ENCODE measurements around the gene KDM5B.

DNA sequence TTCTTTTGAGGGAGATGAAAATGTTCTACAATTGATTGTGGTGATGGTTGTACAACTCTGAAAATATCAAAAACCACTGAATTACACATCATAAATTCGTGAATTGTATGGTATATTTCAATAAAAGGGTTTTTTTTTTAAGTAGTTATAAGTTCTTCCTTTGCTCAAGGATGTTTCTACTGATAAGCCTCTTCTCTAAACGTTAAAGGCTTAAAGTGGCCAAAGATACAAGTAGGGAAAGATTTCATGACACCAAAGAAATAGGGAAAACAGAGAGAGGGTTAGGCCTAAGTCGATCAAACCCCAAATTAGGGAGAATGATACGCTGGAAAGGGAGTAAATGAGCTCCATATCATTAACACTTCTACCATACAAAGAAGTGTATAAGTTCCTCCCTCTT is 4.1 kb downstream of the KDM5B start:
- TF ChIP-seq ARNTL (CRISPR knock-in tag; IDR thresholded peaks at IDR 0.05; ENCODE audit: borderline replicate concordance, low read depth) (no peak), BACH2 (CRISPR knock-in tag; IDR thresholded peaks at IDR 0.05; ENCODE audit: borderline replicate concordance) (no peak), TOX (CRISPR knock-in tag; IDR thresholded peaks at IDR 0.05; ENCODE audit: borderline replicate concordance) (no peak), ZNF8 (CRISPR knock-in tag; IDR thresholded peaks at IDR 0.05) (no peak), TCF4 (CRISPR knock-in tag; IDR thresholded peaks at IDR 0.05; ENCODE audit: borderline replicate concordance) (no peak), GLIS3 (CRISPR knock-in tag; IDR thresholded peaks at IDR 0.05) (no peak), ZC3H10 (CRISPR knock-in tag; IDR thresholded peaks at IDR 0.05) (no peak), ZFP3 (CRISPR knock-in tag; IDR thresholded peaks at IDR 0.05) (no peak), RARB (CRISPR knock-in tag; IDR thresholded peaks at IDR 0.05) (no peak)
- TF ChIP-seq, protein P1, sequence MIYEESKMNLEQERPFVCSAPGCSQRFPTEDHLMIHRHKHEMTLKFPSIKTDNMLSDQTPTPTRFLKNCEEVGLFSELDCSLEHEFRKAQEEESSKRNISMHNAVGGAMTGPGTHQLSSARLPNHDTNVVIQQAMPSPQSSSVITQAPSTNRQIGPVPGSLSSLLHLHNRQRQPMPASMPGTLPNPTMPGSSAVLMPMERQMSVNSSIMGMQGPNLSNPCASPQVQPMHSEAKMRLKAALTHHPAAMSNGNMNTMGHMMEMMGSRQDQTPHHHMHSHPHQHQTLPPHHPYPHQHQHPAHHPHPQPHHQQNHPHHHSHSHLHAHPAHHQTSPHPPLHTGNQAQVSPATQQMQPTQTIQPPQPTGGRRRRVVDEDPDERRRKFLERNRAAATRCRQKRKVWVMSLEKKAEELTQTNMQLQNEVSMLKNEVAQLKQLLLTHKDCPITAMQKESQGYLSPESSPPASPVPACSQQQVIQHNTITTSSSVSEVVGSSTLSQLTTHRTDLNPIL (CRISPR knock-in tag; IDR thresholded peaks at IDR 0.05; ENCODE audit: low read depth), result no peak
- TF ChIP-seq, protein P2, sequence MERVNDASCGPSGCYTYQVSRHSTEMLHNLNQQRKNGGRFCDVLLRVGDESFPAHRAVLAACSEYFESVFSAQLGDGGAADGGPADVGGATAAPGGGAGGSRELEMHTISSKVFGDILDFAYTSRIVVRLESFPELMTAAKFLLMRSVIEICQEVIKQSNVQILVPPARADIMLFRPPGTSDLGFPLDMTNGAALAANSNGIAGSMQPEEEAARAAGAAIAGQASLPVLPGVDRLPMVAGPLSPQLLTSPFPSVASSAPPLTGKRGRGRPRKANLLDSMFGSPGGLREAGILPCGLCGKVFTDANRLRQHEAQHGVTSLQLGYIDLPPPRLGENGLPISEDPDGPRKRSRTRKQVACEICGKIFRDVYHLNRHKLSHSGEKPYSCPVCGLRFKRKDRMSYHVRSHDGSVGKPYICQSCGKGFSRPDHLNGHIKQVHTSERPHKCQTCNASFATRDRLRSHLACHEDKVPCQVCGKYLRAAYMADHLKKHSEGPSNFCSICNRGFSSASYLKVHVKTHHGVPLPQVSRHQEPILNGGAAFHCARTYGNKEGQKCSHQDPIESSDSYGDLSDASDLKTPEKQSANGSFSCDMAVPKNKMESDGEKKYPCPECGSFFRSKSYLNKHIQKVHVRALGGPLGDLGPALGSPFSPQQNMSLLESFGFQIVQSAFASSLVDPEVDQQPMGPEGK (CRISPR knock-in tag; IDR thresholded peaks at IDR 0.05; ENCODE audit: borderline replicate concordance), result no peak

Data from SK-N-SH treated with all-trans-retinoic acid at 6 μM for 48 hours (cell line).